IPS DF 4.7 (cell line): ENCODE results near the gene TRAF3.
"Not testable (repeated sequence)": the region's sequence is repeated elsewhere in the genome, so short reads cannot be mapped to it uniquely, and the experiment has no call there.

ENCODE experiments used
- DNase-seq: peaks from one replicate; pipeline ENCODE4 v3.0.0-alpha.2; 2013; ENCODE audit warnings: low spot score; ENCODE audit errors: extremely low read depth

TRAF3 gene

GRCh38 chr14:102752239-102752847, 24.9 kb upstream of the TRAF3 start:
- DNase-seq: no peak

DNA sequence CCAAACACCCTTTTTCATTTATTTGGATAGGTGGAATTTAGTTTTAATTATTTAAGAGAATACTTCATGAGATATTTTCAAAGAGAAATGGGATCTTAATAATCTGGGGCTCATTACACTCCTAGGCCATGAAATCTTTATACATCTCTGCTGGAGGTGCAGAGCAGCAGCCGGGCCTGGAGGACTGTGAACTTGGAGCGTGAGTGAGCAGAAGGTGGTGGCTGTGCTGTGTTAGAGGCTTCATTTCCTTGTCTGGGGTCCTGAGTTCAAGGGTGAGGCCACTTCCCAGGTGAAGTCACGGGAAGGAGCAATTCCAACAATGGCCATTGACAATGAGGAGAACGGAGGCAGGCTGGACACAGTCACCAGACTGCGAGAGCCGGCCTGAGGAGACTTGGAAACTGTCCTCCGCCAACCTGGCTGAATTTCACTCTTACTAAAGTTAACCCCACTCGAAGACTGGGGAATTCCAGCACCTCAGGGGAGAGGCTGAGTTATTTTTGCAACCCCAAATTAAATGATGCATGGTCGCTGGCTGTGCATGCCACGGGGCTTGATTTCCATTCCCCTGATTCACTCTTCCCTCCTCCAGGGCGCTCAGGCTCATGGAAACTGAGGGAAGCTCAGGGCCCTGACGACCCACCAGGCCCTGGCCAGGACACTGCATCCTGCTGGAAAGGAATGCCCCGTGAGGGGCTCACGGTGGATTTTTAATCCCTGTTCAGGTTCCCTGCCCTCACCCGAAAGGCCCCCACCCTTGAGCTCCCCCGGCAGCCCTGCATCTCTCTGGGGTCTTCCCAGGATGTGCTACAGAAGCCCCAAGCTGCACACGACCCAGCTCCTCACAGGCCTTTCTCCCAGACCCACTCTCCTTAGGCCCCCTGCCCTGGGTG, 22.6 kb upstream of the TRAF3 start:
- no peak for DNase-seq

DNA sequence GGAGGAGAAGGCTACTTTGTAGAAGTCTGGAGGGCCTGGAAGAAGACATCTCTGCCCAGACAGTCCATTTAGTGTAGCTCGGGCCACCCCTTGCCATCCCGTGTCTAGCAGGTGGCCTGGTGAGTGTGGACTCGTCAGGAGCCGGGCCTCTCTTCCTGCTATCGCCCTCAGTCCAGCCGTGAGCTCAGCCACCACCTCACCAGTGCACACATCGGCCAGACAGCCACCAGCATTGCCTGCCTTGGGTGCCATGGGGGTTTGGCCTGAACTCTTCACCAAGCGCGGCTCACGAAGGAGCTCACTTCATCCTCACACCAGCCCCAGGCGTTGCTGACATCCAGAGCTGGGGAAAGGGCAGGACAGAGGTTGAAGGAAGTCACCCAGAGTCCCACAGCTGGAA, 19.6 kb upstream of the TRAF3 start:
- no peak for DNase-seq

- DNase-seq: no peak
These were observed 19.2 kb upstream of the TRAF3 start for GRCh38 chr14:102758087-102758486.

DNA sequence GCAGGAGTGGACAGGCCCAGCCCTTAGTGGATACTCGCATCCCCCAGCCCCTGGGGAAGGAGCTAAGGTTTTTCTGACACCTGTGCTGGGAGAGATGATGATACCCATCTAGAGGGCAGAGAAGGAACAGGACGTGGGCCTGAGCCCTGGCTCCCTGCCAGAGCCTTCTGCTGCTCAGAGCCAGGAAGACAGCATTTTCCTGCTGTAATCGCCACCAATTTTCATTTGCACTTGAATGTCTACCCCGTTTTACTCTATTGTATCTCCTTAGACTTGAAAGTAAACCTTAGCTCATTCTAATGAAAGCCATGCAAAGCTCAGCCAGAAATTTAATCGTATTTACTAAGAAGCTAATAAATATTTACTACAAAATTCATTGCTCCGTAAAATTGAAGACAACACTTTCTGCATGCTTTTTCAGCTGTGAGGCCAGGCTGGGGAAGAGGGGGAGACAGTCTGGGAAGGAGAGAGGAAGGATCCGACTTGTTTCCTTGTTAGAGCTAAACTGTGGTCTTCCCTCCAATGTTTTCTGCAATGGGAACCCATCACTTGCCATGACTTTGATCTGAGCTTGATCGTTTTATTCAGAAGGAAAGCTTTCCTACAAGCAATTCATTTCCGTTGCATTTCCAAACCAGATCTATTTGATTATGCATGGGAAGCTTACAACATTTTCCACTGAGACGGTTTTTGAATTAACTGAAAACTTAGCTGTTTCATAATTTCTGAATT, 17.6 kb upstream of the TRAF3 start:
- DNase-seq: no peak

- no peak for DNase-seq
These were observed 16.6 kb upstream of the TRAF3 start for GRCh38 chr14:102760496-102761193.

DNA sequence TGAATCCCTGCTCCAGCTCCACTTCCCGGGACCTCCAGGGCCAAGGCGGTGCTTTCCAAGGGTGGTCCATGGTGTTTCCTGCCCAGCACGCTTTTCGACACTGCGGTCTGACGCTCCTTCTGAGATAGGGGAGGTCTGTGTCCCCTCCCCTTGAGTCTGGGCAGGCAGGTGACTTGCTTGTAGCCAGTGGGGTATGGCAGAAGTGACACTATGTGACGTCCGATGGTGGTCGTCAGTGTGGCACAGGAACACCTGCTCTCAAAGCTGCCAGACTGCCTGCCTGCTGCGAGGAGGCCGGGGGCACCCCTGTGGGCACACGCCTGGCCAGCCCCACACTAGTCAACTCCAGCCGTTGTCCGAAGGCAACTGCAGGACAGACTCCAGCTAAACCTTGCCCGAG, 16.0 kb upstream of the TRAF3 start:
- DNase-seq: no peak

DNA sequence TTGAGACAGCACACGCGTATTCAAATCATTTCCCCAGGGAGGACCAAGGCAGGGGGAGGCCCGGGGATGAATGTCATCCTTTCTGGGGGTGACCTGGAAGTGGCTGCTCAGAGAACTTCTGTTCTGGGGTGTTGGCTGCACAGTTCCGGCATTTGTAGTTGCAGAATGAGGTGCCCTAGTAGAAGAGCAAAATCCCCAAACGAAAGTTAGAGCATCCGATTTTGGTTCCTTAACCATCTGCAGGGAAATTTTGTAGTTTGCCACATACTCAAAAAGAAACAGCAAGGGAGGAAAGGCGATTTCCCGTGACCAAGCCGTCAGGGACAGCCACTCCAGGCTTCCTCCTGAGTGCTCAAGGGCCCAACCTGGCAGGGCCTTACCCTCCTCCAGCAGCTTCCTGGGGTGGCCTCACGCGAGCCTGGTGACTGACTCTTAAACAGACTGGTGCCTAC, 13.0 kb upstream of the TRAF3 start:
- DNase-seq: no peak

GRCh38 chr14:102765770-102766169, 11.5 kb upstream of the TRAF3 start:
- not testable (repeated sequence) for DNase-seq

- no peak for DNase-seq
These were observed 8.8 kb upstream of the TRAF3 start for GRCh38 chr14:102768223-102769048.

- DNase-seq: no peak
These were observed 8.3 kb upstream of the TRAF3 start for GRCh38 chr14:102769049-102769327.

GRCh38 chr14:102770147-102771123, 6.8 kb upstream of the TRAF3 start:
- DNase-seq: no peak

- DNase-seq: no peak
These were observed 6.1 kb upstream of the TRAF3 start for GRCh38 chr14:102771144-102771543.

GRCh38 chr14:102772781-102773570, 4.3 kb upstream of the TRAF3 start:
- no peak for DNase-seq

GRCh38 chr14:102774391-102775153, 2.7 kb upstream of the TRAF3 start:
- DNase-seq: no peak

- DNase-seq: no peak
These were observed 1.1 kb upstream of the TRAF3 start for GRCh38 chr14:102775855-102776760.

GRCh38 chr14:102777711-102778337, 575 bp downstream of the TRAF3 start:
- no peak for DNase-seq
